Activated CD4-positive, alpha-beta T cell treated with anti-CD3 and anti-CD28 coated beads, Interleukin-2, amount 50 U/mL, for 48 hours (primary cell): Measurements from ENCODE around the gene MDM2.
"Not testable (repeated sequence)": the region's sequence is repeated elsewhere in the genome, so short reads cannot be mapped to it uniquely, and the experiment has no call there.

ENCODE experiments used
- DNase-seq, 2 experiments: peaks; one replicate each; pipeline ENCODE4 v3.0.0-alpha.2; 2020

MDM2 gene

DNA sequence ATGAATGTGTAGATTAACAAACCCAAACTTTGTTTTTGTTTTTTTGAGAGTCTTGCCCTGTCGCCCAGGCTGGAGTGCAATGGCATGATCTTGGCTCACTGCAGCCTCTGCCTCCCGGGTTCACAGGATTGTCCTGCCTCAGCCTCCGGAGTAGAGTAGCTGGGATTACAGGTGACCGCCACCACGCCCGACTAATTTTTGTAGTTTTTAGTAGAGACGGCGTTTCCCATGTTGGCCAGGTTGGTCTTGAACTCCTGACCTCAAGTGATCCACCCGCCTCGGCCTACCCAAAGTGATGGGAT is 752 bp upstream of the MDM2 start:
- DNase-seq = peak in 1 of 2 experiments; percentile 61

DNA sequence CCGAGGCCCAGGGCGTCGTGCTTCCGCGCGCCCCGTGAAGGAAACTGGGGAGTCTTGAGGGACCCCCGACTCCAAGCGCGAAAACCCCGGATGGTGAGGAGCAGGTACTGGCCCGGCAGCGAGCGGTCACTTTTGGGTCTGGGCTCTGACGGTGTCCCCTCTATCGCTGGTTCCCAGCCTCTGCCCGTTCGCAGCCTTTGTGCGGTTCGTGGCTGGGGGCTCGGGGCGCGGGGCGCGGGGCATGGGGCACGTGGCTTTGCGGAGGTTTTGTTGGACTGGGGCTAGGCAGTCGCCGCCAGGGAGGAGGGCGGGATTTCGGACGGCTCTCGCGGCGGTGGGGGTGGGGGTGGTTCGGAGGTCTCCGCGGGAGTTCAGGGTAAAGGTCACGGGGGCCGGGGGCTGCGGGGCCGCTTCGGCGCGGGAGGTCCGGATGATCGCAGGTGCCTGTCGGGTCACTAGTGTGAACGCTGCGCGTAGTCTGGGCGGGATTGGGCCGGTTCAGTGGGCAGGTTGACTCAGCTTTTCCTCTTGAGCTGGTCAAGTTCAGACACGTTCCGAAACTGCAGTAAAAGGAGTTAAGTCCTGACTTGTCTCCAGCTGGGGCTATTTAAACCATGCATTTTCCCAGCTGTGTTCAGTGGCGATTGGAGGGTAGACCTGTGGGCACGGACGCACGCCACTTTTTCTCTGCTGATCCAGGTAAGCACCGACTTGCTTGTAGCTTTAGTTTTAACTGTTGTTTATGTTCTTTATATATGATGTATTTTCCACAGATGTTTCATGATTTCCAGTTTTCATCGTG is 612 bp downstream of the MDM2 start:
- peak; percentile 74 to 80 for DNase-seq

- DNase-seq = no peak
These were observed 1.4 kb downstream of the MDM2 start for GRCh38 chr12:68809190-68810026.

GRCh38 chr12:68810027-68810389 is 2.0 kb downstream of the MDM2 start:
- not testable (repeated sequence) for DNase-seq

GRCh38 chr12:68811573-68811972 is 3.6 kb downstream of the MDM2 start:
- not testable (repeated sequence) for DNase-seq

- DNase-seq = no peak
These were observed 4.7 kb downstream of the MDM2 start for GRCh38 chr12:68812553-68813241.

- DNase-seq = no peak
These were observed 5.2 kb downstream of the MDM2 start for GRCh38 chr12:68813242-68813593.

GRCh38 chr12:68814490-68815231 is 6.7 kb downstream of the MDM2 start:
- no peak for DNase-seq

GRCh38 chr12:68815232-68815927 is 7.4 kb downstream of the MDM2 start:
- no peak for DNase-seq

- DNase-seq = no peak
These were observed 8.2 kb downstream of the MDM2 start for GRCh38 chr12:68815928-68816800.

DNA sequence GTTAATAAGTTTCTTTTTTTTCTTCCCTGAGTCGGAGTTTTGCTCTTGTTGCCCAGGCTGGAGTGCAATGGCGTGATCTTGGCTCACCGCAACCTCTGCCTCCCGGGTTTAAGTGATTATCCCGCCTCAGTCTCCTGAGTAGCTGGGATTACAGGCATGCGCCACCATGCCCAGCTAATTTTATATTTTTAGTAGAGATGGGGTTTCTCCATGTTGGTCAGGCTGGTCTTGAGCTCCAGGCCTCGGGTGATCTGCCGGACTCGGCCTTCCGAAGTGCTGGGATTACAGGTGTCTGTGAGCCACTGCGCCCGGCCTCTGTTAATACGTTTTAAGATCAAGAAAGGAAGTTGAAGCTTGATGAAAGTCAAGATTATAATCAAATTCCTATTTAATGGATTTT is 11.5 kb downstream of the MDM2 start:
- not testable (repeated sequence) for DNase-seq

GRCh38 chr12:68821357-68822188 is 13.6 kb downstream of the MDM2 start:
- DNase-seq = no peak

- no peak for DNase-seq
These were observed 15.7 kb downstream of the MDM2 start for GRCh38 chr12:68823696-68824095.

- no peak for DNase-seq
These were observed 16.2 kb downstream of the MDM2 start for GRCh38 chr12:68824131-68824530.

- DNase-seq = no peak
These were observed 16.7 kb downstream of the MDM2 start for GRCh38 chr12:68824597-68825250.

- no peak for DNase-seq
These were observed 17.7 kb downstream of the MDM2 start for GRCh38 chr12:68825569-68826217.

- no peak for DNase-seq
These were observed 20.1 kb downstream of the MDM2 start for GRCh38 chr12:68827895-68828671.

- DNase-seq = no peak
These were observed 20.7 kb downstream of the MDM2 start for GRCh38 chr12:68828672-68829068.

- no peak for DNase-seq
These were observed 23.3 kb downstream of the MDM2 start for GRCh38 chr12:68831272-68831671.
